NCI-H1105 (cell line): Measurements from ENCODE around the gene MYL4.
"Not testable (repeated sequence)": the region's sequence is repeated elsewhere in the genome, so short reads cannot be mapped to it uniquely, and the experiment has no call there.

ENCODE experiments used
- DNase-seq: peaks from one replicate; lab custom pipeline; 2025; lab: John Stamatoyannopoulos, UW

Gene MYL4

GRCh38 chr17:47208744-47209488 is at the start of gene MYL4:
Gene MYL4, plus strand, starts transcription at chr17:47209348. Its CDS starts 75 bp downstream, at chr17:47209423.
- DNase-seq: no peak

DNA sequence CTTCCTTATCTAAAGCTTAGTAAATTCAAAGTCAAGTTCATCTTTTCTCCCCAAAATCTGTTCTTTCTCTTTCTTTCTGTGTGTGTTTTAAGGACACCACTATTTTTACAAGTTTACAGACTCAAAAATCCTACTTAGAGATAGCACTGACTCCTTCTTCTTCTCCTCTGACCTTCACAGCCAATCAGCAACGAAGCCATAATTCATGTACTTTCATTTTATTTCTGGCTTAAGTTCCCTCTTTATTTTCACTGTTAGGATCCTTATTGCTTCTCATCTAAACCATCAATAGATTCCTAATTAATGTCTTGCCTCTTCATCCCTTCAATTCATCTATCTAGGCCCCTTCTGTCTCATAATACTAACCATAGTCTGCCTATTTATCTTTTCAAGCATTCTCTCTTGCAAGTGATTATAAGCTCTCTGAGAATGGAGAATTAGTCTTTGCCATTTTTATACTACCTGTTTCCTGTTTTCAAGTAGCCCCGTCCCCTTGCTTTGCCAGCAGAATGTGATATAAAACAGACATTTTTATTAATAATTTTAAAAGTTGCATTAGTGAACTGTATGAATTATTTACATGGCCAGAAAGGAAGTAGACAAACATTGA is 47.0 kb upstream of the MYL4 start:
- no peak for DNase-seq

- no peak for DNase-seq
Observed at GRCh38 chr17:47164263-47164662, 44.9 kb upstream of the MYL4 start.

- no peak for DNase-seq
Observed at GRCh38 chr17:47165137-47165536, 44.0 kb upstream of the MYL4 start.

DNA sequence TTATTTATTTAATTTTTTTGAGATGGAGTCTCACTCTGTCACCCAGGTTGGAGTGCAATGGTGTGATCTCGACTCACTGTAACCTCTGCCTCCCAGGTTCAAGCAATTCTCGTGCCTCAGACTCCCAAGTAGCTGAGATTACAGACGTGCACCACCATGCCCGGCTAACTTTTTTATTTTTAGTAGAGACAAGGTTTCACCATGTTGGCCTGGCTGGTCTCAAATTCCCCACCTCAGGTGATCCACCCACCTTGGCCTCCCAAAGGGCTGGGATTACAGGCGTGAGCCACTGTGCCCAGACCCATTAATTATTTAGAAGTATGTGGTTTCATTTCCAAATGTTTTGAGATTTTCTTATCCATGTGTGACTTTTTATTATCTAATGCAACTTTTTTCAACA is 42.3 kb upstream of the MYL4 start:
- DNase-seq: not testable (repeated sequence)

DNA sequence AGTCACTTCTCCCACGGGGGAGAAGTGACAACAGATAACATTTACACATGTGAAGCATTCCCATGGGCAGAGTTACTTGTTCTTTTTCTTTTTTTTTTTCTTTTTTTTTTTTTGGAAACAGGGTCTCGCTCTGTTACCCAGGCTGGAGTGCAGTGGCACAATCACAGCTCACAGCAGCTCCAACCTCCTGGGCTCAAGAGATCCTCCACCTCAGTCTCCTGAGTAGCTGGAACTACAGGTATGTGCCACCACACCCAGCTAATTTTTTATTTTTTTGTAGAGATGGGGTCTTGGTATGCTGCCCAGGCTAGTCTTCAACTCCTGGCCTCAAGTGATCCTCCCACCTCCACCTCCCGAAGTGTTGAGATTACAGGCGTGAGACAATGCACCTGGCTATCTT is 40.3 kb upstream of the MYL4 start:
- DNase-seq: not testable (repeated sequence)

- DNase-seq: no peak
Observed at GRCh38 chr17:47170710-47171109, 38.4 kb upstream of the MYL4 start.

GRCh38 chr17:47172696-47173565 is 36.2 kb upstream of the MYL4 start:
- no peak for DNase-seq

- not testable (repeated sequence) for DNase-seq
Observed at GRCh38 chr17:47174823-47175222, 34.3 kb upstream of the MYL4 start.

DNA sequence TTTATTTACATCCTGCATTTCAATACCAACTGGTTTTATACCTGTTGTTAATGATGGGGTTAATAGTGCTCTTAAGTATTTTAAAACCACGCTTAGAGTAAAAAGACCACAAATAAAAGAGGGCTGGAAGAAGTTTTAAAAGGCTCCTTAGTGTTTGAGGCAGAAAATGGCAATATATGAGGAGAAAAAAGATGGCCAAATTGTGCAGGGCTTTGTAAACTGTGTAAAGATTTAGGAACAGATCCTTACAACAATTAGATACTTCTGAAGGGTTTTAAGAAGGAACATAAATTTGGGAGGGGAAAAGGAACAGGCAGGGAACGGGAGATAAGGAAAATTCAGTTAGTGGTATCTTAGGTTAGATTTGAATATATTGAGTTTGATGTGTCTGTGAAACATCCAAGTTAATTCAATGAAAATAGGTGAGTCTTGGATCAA is 32.7 kb upstream of the MYL4 start:
- DNase-seq: no peak

GRCh38 chr17:47177261-47177660 is 31.9 kb upstream of the MYL4 start:
- DNase-seq: no peak

DNA sequence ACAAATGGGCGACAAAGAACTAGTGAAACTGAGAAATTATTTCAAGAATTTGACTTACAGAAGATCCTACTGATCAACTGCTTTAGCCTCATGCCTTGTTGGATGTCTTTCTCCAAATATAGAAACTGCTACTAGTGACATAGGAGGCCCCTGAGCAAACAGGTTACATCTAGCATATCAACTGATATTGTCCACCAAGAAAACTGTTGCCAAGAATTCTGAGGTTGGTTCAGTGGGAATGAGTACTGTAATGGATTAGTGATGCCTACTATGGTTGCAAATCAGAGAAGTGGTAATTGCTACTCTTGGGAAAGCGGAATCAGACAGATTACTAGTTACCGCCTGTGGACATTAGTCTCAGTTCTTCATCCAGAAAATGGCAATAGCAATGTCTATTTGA is 30.0 kb upstream of the MYL4 start:
- no peak for DNase-seq

- no peak for DNase-seq
Observed at GRCh38 chr17:47180337-47180736, 28.8 kb upstream of the MYL4 start.

GRCh38 chr17:47180988-47181387 is 28.2 kb upstream of the MYL4 start:
- not testable (repeated sequence) for DNase-seq

- no peak for DNase-seq
Observed at GRCh38 chr17:47184681-47185080, 24.5 kb upstream of the MYL4 start.

DNA sequence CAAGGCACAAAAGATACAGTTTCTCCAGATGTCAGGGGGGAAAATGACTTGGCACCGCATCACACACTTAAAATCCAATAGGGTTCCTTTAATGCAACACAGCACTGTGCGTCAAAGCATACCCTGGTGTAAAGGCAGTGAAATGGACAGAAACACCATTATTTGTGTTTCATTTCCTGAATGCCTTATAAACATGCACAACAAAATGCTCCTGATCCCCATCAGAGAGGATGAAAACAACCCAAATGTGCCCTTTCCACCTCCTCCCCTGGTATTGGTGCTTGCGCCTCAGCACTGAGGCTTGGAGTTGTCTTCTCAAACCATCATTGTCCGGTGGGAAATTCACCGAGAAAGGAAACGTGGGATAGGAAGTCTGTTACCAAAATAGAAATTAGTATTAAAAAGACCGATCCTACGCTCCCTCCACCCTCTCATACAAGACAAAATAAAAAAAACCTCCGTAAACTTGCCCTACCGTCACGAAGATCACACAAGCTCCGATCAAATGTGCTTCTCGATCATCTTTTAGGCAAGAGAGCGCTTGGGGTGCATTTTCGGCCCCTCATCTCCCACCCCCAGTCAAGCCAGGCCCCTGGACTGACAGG is 20.8 kb upstream of the MYL4 start:
- DNase-seq: no peak

GRCh38 chr17:47188876-47189731 is 20.0 kb upstream of the MYL4 start, which contains the start of gene CDC27:
Gene CDC27, minus strand, starts transcription at chr17:47189295. Its CDS starts 123 bp downstream, at chr17:47189172.
- peak; percentile 98 for DNase-seq

DNA sequence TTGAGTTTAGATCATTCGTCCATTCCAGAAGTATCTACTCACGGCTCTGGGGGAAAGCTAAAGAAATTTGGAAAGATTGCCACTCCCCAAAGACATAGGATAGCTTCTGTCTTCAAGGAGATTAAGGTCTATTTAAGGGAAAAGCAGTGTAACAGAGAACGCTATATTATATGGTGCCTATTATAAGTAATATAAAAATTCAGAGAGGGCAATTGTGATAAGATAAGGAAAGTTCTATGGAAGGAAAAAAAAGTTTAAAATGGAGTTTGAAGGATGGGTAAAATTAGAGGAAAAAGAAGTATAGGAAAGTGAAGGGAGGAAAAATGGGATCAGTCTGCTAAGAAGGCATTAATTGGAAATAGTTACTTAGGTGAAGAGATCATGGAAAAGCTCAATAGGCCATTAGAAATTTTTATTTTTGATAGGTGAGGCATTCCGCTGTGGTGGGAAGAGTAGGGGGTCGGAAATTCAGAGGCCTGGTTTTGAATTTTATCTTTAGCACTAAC is 19.4 kb upstream of the MYL4 start:
- DNase-seq: no peak

GRCh38 chr17:47190243-47190642 is 18.9 kb upstream of the MYL4 start:
- no peak for DNase-seq

- no peak for DNase-seq
Observed at GRCh38 chr17:47190770-47191169, 18.4 kb upstream of the MYL4 start.

DNA sequence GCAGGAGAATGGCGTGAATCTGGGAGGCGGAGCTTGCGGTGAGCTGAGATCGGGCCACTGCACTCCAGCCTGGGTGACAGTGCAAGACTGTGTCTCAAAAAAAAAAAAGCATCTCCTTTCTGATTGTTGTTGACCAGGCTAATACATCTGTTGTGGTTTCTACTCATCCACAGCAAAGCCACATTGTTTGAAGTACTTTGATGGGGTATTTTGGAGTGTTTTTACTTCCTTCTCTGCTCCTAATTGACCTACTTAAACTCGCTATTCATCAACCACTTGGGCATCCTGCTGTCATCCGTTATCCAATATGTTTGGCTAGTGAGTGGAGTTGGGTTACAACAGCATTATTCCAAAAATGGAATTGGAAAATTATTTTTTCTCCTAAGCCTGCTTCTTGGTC is 16.6 kb upstream of the MYL4 start:
- peak; percentile 8 for DNase-seq
